ENCODE data around the gene CELF2.

- TF ChIP-seq CTCF (IDR thresholded peaks at IDR 0.05) (no peak), POLR2A (IDR thresholded peaks at IDR 0.05) (no peak)
Observed at GRCh38 chr10:11152801-11153200, 135.1 kb downstream of the CELF2 start.

Measured in thyroid gland (tissue), 4 donors.